Kidney (tissue), 14 donors: ENCODE data around the gene KDM4C. TPM values are rescaled to one million over a fixed set of nuclear protein-coding genes. Genes with fewer than 3 reads are reported as not detected.

Source experiments
- DNase-seq, 5 donors: peaks; one replicate each; pipeline ENCODE4 v3.0.0-alpha.2; 2013 to 2020
- FAIRE-seq: peaks from 2 replicates; lab custom pipeline; 2012; peaks lifted over from hg19 to GRCh38; lab: Jason Lieb, UNC
- H3K27ac ChIP-seq, 2 donors: one replicate each; pipeline ENCODE4 v1.7.0; 2013; ENCODE audit warnings: low read depth in 2 of 2, low read length in 2 of 2, inconsistent platforms in 1 of 2
- H3K27me3 ChIP-seq: one replicate; pipeline ENCODE4 v1.7.1; 2013; ENCODE audit warnings: low read length, inconsistent platforms; ENCODE audit not compliant: control insufficient read depth, insufficient read depth
- H3K36me3 ChIP-seq, 3 donors: one replicate each; pipeline versions ENCODE4 v1.7.0 to v1.7.1; 2013; ENCODE audit warnings: low read length in 3 of 3, control low read depth in 1 of 3, inconsistent platforms in 1 of 3; ENCODE audit not compliant: insufficient read depth in 3 of 3, control insufficient read depth in 2 of 3
- H3K4me1 ChIP-seq, 3 donors: one replicate each; pipeline versions ENCODE4 v1.7.0 to v1.7.1; 2013; ENCODE audit warnings: low read length in 3 of 3, inconsistent platforms in 1 of 3, low read depth in 1 of 3; ENCODE audit not compliant: control insufficient read depth in 2 of 3, insufficient read depth in 2 of 3
- H3K4me3 ChIP-seq, 3 donors: one replicate each; pipeline versions ENCODE4 v1.7.0 to v1.8.1; 2013; ENCODE audit warnings: low read length in 3 of 3, control low read depth in 1 of 3, inconsistent platforms in 1 of 3
- H3K9ac ChIP-seq, 3 donors: one replicate each; pipeline versions ENCODE4 v1.7.0 to v1.7.1; 2013; ENCODE audit warnings: low read length in 3 of 3, control low read depth in 1 of 3, inconsistent platforms in 1 of 3
- H3K9me3 ChIP-seq, 3 donors: one replicate each; pipeline versions ENCODE4 v1.7.0 to v1.7.1; 2013; ENCODE audit warnings: low read length in 3 of 3, control low read depth in 1 of 3, inconsistent platforms in 1 of 3; ENCODE audit not compliant: control insufficient read depth in 2 of 3, insufficient read depth in 1 of 3
- CTCF ChIP-seq: IDR thresholded peaks from 3 replicates; pipeline ENCODE4 v1.5.1; 2012; ENCODE audit warnings: mild to moderate bottlenecking, moderate library complexity, borderline replicate concordance; ENCODE audit not compliant: insufficient read depth; ENCODE audit errors: extremely low read depth
- intact Hi-C: fragments of 100-400 bp; cut with DNase I; formaldehyde crosslinking; loops from one replicate; pipeline ENCODE4 v1.11.1; 2022
- polyA plus RNA-seq: library from polyadenylated mRNA; stranded (reverse); fragments of 350-450 nt; fragmentation: Illumina TruSeq; extraction: RNeasy Lipid Tissue Mini Kit (QIAGEN cat#74804); gene quantifications from one replicate; pipeline ENCODE4 v1.2.3, GENCODE V29; 2014; ENCODE audit warnings: low read depth, low replicate concordance; ENCODE audit not compliant: insufficient read depth
- total RNA-seq: library from RNA; stranded (reverse); fragmentation: NEBNext Ultra II Directional; extraction: Animal tissue kit (Norgen Biotek cat#: 25700); gene quantifications from one replicate; pipeline ENCODE4 v1.2.1, GENCODE V29; 2021
- donor health status: control.
- donor health status: control.
- donor health status: control.
- donor health status: control.
- donor health status: control.
- donor health status: DM: yes; HTN: yes; CAD: no.
- donor health status: Normal renal cell carcinoma (clear cell type).

The KDM4C gene
- total and polyA plus RNA-seq, 2 donors from 2014 or later = 7.1 to 47.1 TPM

GRCh38 chr9:7185612-7186011 lies 427.8 kb downstream of the KDM4C start:
- Histone ChIP-seq H3K4me1 (no peaks in the 10 kb centered on the region), H3K27me3 (no peaks in the 10 kb centered on the region), H3K9me3 (peaks cover 0 to 13% (median 0%) of the 10 kb centered on the region in 3 donors), H3K27ac (no peak overlapping the region), H3K9ac (no peak overlapping the region), H3K36me3 (no peaks in the 10 kb centered on the region), H3K4me3 (no peak overlapping the region)
- DNase-seq (no peak), FAIRE-seq (no peak)
- intact Hi-C loops = no loop called here
- no peak for TF ChIP-seq CTCF

- Histone ChIP-seq H3K9me3 (peaks cover 0 to 13% (median 0%) of the 10 kb centered on the region in 3 donors), H3K9ac (no peak overlapping the region), H3K4me3 (no peak overlapping the region), H3K4me1 (no peaks in the 10 kb centered on the region), H3K36me3 (no peaks in the 10 kb centered on the region), H3K27ac (no peak overlapping the region), H3K27me3 (no peaks in the 10 kb centered on the region)
- FAIRE-seq (no peak), DNase-seq (no peak)
- peak; percentile 3 for TF ChIP-seq CTCF
- intact Hi-C loops = no loop called here
Measured at GRCh38 chr9:7186175-7186574, 428.4 kb downstream of the KDM4C start.

- H3K27ac ChIP-seq = no peak overlapping the region
- H3K4me1 ChIP-seq = no peaks in the 10 kb centered on the region
- peaks cover 0 to 6% (median 0%) of the 10 kb centered on the region in 3 donors for H3K9me3 ChIP-seq
- H3K9ac ChIP-seq = no peak overlapping the region
- no peaks in the 10 kb centered on the region for H3K36me3 ChIP-seq
- TF ChIP-seq CTCF = no peak
- H3K27me3 ChIP-seq = no peaks in the 10 kb centered on the region
- intact Hi-C loops = no loop called here
- FAIRE-seq (no peak), DNase-seq (no peak)
- H3K4me3 ChIP-seq = no peak overlapping the region
Measured at GRCh38 chr9:7192266-7192665, 434.5 kb downstream of the KDM4C start.

GRCh38 chr9:7195526-7195925 lies 437.8 kb downstream of the KDM4C start:
- no peaks in the 10 kb centered on the region for H3K27me3 ChIP-seq
- no peaks in the 10 kb centered on the region for H3K4me1 ChIP-seq
- no peak overlapping the region for H3K9ac ChIP-seq
- no peak for TF ChIP-seq CTCF
- intact Hi-C loops = no loop called here
- no peak overlapping the region for H3K27ac ChIP-seq
- H3K4me3 ChIP-seq = no peak overlapping the region
- no peaks in the 10 kb centered on the region for H3K36me3 ChIP-seq
- no peak for DNase-seq
- FAIRE-seq = no peak
- no peaks in the 10 kb centered on the region for H3K9me3 ChIP-seq
